ENCODE data around the gene PTPRE. TPM values are rescaled to one million over a fixed set of nuclear protein-coding genes. Genes with fewer than 3 reads are reported as not detected.

The PTPRE gene
- total RNA-seq, 1 donor from 2014 or later, result 0.21 TPM

DNA sequence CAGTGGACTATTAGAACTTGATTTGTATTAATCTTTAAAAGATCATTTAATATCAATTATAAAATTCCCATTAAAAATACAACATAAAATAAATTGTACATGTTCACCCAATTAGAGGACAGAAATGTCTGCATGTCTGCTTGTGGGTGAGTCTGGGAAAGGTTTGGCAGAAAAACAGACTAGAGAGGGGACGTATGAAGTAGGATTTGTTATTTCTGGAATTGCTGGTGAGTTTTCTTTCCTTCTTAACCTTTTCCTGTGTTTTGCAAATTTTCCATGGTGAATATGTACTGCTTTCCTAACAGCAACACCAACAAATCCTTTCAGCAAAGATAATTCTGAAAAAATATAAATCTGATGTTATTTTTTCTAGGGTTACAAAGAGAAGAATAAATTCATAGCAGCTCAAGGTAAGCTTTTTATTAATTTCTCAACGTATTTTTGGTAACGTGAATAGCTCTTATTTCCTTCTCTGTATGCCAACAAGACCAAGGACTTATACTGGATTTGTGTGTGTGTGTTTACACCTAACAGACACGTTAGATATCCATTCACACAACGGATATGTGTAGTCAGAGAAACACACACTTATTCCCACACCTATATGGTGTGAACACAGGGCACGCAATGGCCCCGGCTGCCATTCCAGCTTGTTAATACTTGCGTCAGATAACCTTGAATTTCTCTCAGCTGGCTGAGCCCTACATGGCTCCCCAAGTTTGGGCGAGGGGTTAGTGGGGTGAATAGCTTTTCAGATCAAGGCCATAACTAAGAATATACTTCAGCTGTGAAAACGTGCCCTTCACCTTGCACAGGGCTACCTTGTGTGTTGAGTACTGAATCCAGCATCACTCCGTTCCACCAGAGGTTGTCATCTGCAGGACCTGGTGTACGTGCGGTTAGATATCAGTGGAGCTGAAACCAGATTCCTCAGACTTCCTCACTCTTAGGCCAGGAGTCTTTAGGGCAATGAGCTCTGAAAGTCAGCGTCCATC lies 154.7 kb downstream of the PTPRE start:
- H3K27ac Mint-ChIP-seq, result no peak overlapping the region

GRCh38 chr10:128062331-128062880 lies 155.5 kb downstream of the PTPRE start:
- DNase-seq (ENCODE audit: low spot score), result peak; percentile 41
- no peak overlapping the region for H3K9ac ChIP-seq
- no peak overlapping the region for H3K27ac Mint-ChIP-seq

More for the DNA sequence above, 154.7 kb downstream of the PTPRE start:
- no peaks in the 10 kb centered on the region for H3K9me3 ChIP-seq (ENCODE audit: low read depth)
- peaks cover 25% of the 10 kb centered on the region for H3K4me1 Mint-ChIP-seq
- H3K4me3 Mint-ChIP-seq, result no peak overlapping the region
- no peaks in the 10 kb centered on the region for H3K27me3 ChIP-seq
- no peak overlapping the region for H3K9ac ChIP-seq
- no peaks in the 10 kb centered on the region for H3K79me2 ChIP-seq (ENCODE audit: low read depth)
- H3K27ac ChIP-seq, result no peak overlapping the region
- no peak for TF ChIP-seq EZH2 (IDR thresholded peaks at IDR 0.05)
- no peak for TF ChIP-seq EZH2phosphoT487 (IDR thresholded peaks at IDR 0.05)
- TF ChIP-seq, protein P1, sequence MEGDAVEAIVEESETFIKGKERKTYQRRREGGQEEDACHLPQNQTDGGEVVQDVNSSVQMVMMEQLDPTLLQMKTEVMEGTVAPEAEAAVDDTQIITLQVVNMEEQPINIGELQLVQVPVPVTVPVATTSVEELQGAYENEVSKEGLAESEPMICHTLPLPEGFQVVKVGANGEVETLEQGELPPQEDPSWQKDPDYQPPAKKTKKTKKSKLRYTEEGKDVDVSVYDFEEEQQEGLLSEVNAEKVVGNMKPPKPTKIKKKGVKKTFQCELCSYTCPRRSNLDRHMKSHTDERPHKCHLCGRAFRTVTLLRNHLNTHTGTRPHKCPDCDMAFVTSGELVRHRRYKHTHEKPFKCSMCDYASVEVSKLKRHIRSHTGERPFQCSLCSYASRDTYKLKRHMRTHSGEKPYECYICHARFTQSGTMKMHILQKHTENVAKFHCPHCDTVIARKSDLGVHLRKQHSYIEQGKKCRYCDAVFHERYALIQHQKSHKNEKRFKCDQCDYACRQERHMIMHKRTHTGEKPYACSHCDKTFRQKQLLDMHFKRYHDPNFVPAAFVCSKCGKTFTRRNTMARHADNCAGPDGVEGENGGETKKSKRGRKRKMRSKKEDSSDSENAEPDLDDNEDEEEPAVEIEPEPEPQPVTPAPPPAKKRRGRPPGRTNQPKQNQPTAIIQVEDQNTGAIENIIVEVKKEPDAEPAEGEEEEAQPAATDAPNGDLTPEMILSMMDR (IDR thresholded peaks at IDR 0.05), result no peak
- no peak overlapping the region for H3K4me2 ChIP-seq
- H2AFZ ChIP-seq (replicated peaks), result no peak overlapping the region
- H3K9me3 Mint-ChIP-seq, result no peaks in the 10 kb centered on the region
- DNase-seq (ENCODE audit: low spot score), result no peak
- no peaks in the 10 kb centered on the region for H3K36me3 ChIP-seq
- H3K36me3 Mint-ChIP-seq, result no peaks in the 10 kb centered on the region
- no peak overlapping the region for H3K4me3 ChIP-seq
- no peaks in the 10 kb centered on the region for H3F3A ChIP-seq (ENCODE audit: low read depth)
- peaks cover 18% of the 10 kb centered on the region for H3K4me1 ChIP-seq
- no peaks in the 10 kb centered on the region for H4K20me1 ChIP-seq (ENCODE audit: low read depth)
- H3K27me3 Mint-ChIP-seq (ENCODE audit: insufficient read depth, low read depth), result peaks cover 7% of the 10 kb centered on the region

GRCh38 chr10:128062881-128063563 lies 156.1 kb downstream of the PTPRE start:
- no peaks in the 10 kb centered on the region for H3K27me3 ChIP-seq
- H3K27ac ChIP-seq, result no peak overlapping the region
- H3K79me2 ChIP-seq (ENCODE audit: low read depth), result no peaks in the 10 kb centered on the region
- no peak for DNase-seq (ENCODE audit: low spot score)
- H4K20me1 ChIP-seq (ENCODE audit: low read depth), result no peaks in the 10 kb centered on the region
- no peaks in the 10 kb centered on the region for H3K9me3 ChIP-seq (ENCODE audit: low read depth)
- H3F3A ChIP-seq (ENCODE audit: low read depth), result peaks cover 8% of the 10 kb centered on the region
- H3K4me1 ChIP-seq, result peaks cover 18% of the 10 kb centered on the region
- Mint-ChIP-seq H3K27ac (peak overlapping the region; percentile 28), H3K36me3 (no peaks in the 10 kb centered on the region), H3K4me1 (peaks cover 25% of the 10 kb centered on the region), H3K9me3 (no peaks in the 10 kb centered on the region), H3K27me3 (ENCODE audit: insufficient read depth, low read depth) (peaks cover 13% of the 10 kb centered on the region), H3K4me3 (no peak overlapping the region)
- no peak overlapping the region for H3K9ac ChIP-seq
- H2AFZ ChIP-seq (replicated peaks), result peak overlapping the region; percentile 87
- no peak overlapping the region for H3K4me2 ChIP-seq
- H3K4me3 ChIP-seq, result no peak overlapping the region
- TF ChIP-seq EZH2 (IDR thresholded peaks at IDR 0.05), result no peak
- no peak for TF ChIP-seq EZH2phosphoT487 (IDR thresholded peaks at IDR 0.05)
- TF ChIP-seq, protein P1 (IDR thresholded peaks at IDR 0.05), result no peak
- H3K36me3 ChIP-seq, result no peaks in the 10 kb centered on the region

More at GRCh38 chr10:128062331-128062880, 155.5 kb downstream of the PTPRE start:
- peaks cover 13% of the 10 kb centered on the region for H3K27me3 Mint-ChIP-seq (ENCODE audit: insufficient read depth, low read depth)
- Histone ChIP-seq H3K4me1 (peaks cover 18% of the 10 kb centered on the region), H3K27me3 (no peaks in the 10 kb centered on the region), H3K4me2 (peak overlapping the region; percentile 13), H3K4me3 (no peak overlapping the region), H3F3A (ENCODE audit: low read depth) (peaks cover 6% of the 10 kb centered on the region), H3K9me3 (ENCODE audit: low read depth) (no peaks in the 10 kb centered on the region), H3K27ac (no peak overlapping the region), H3K36me3 (no peaks in the 10 kb centered on the region), H2AFZ (replicated peaks) (peak overlapping the region; percentile 87), H3K79me2 (ENCODE audit: low read depth) (no peaks in the 10 kb centered on the region), H4K20me1 (ENCODE audit: low read depth) (no peaks in the 10 kb centered on the region)
- H3K36me3 Mint-ChIP-seq, result no peaks in the 10 kb centered on the region
- no peaks in the 10 kb centered on the region for H3K9me3 Mint-ChIP-seq
- peaks cover 25% of the 10 kb centered on the region for H3K4me1 Mint-ChIP-seq
- TF ChIP-seq EZH2phosphoT487 (IDR thresholded peaks at IDR 0.05), result no peak
- TF ChIP-seq, protein P1 (IDR thresholded peaks at IDR 0.05), result no peak
- no peak for TF ChIP-seq EZH2 (IDR thresholded peaks at IDR 0.05)
- no peak overlapping the region for H3K4me3 Mint-ChIP-seq

Data from neural progenitor cell (in vitro differentiated cells).